ENCODE data around the gene ZNF546.
"Not testable (repeated sequence)": the region's sequence is repeated elsewhere in the genome, so short reads cannot be mapped to it uniquely, and the experiment has no call there.

Gene ZNF546

GRCh38 chr19:39996811-39997637, at the start of gene ZNF546:
TSS of gene ZNF546 (plus strand) at chr19:39997060. CDS start at chr19:39998327, 1,267 bp downstream.
- peak; percentile 92 for DNase-seq (ENCODE audit: low spot score)

GRCh38 chr19:39949026-39949747, 47.7 kb upstream of the ZNF546 start:
- no peak for DNase-seq (ENCODE audit: low spot score)

GRCh38 chr19:39951065-39951650, 45.7 kb upstream of the ZNF546 start:
- DNase-seq (ENCODE audit: low spot score), result no peak

- DNase-seq (ENCODE audit: low spot score), result no peak
These were observed 45.2 kb upstream of the ZNF546 start for GRCh38 chr19:39951686-39952085.

- DNase-seq (ENCODE audit: low spot score), result no peak
These were observed 42.9 kb upstream of the ZNF546 start for GRCh38 chr19:39953915-39954314.

- not testable (repeated sequence) for DNase-seq (ENCODE audit: low spot score)
These were observed 39.0 kb upstream of the ZNF546 start for GRCh38 chr19:39957886-39958285.

- DNase-seq (ENCODE audit: low spot score), result not testable (repeated sequence)
These were observed 37.9 kb upstream of the ZNF546 start for GRCh38 chr19:39958942-39959341.

- DNase-seq (ENCODE audit: low spot score), result not testable (repeated sequence)
These were observed 37.5 kb upstream of the ZNF546 start for GRCh38 chr19:39959407-39959806.

GRCh38 chr19:39963898-39964297, 33.0 kb upstream of the ZNF546 start:
- no peak for DNase-seq (ENCODE audit: low spot score)

GRCh38 chr19:39966617-39967016, 30.2 kb upstream of the ZNF546 start:
- DNase-seq (ENCODE audit: low spot score), result no peak

GRCh38 chr19:39967561-39967960, 29.3 kb upstream of the ZNF546 start:
- no peak for DNase-seq (ENCODE audit: low spot score)

GRCh38 chr19:39968789-39969188, 28.1 kb upstream of the ZNF546 start:
- no peak for DNase-seq (ENCODE audit: low spot score)

- DNase-seq (ENCODE audit: low spot score), result no peak
These were observed 27.6 kb upstream of the ZNF546 start for GRCh38 chr19:39969266-39969665.

GRCh38 chr19:39969681-39970424, 27.0 kb upstream of the ZNF546 start:
- no peak for DNase-seq (ENCODE audit: low spot score)

GRCh38 chr19:39970425-39970674, 26.5 kb upstream of the ZNF546 start:
- no peak for DNase-seq (ENCODE audit: low spot score)

- peak; percentile 100 for DNase-seq (ENCODE audit: low spot score)
These were observed 26.0 kb upstream of the ZNF546 start, which contains the start of gene PSMC4 for GRCh38 chr19:39970675-39971379. TSS of gene PSMC4 (plus strand) at chr19:39971165. CDS start at chr19:39971203, 38 bp downstream.

GRCh38 chr19:39971380-39972035, 25.4 kb upstream of the ZNF546 start:
- DNase-seq (ENCODE audit: low spot score), result no peak

GRCh38 chr19:39974377-39975155, 22.3 kb upstream of the ZNF546 start:
- no peak for DNase-seq (ENCODE audit: low spot score)

GRCh38 chr19:39982883-39983282, 14.0 kb upstream of the ZNF546 start:
- no peak for DNase-seq (ENCODE audit: low spot score)

- DNase-seq (ENCODE audit: low spot score), result no peak
These were observed 13.1 kb upstream of the ZNF546 start for GRCh38 chr19:39983695-39984300.
